ENCODE data around the gene GLOD4. TPM values are rescaled to one million over a fixed set of nuclear protein-coding genes. Genes with fewer than 3 reads are reported as not detected.
"Not testable (repeated sequence)": the region's sequence is repeated elsewhere in the genome, so short reads cannot be mapped to it uniquely, and the experiment has no call there.

The GLOD4 gene
- total and polyA plus RNA-seq, 4 donors = 44.1 to 119 (median 90.6) TPM

GRCh38 chr17:748604-749003 lies 33.5 kb downstream of the GLOD4 start:
- not testable (repeated sequence) for H3K4me3 ChIP-seq (ENCODE audit: low read depth, low read length); H3K9me3 ChIP-seq (ENCODE audit: control insufficient read depth, insufficient read depth, low read length); H3K27ac ChIP-seq (ENCODE audit: low read depth, low read length); DNase-seq (ENCODE audit: low read depth in 4 of 6, low spot score in 6 of 6); H3K27me3 ChIP-seq (ENCODE audit: control insufficient read depth, insufficient read depth, low read length)
- H3K4me1 ChIP-seq (ENCODE audit: control insufficient read depth, insufficient read depth, low read length) = peaks cover 26% of the 10 kb centered on the region
- 82% methylated on average over 2 of the region's 4 CpGs for WGBS (ENCODE audit: insufficient coverage)
- H3K36me3 ChIP-seq (ENCODE audit: control insufficient read depth, insufficient read depth, low read length) = peaks cover 48% of the 10 kb centered on the region

GRCh38 chr17:746783-747629 lies 35.1 kb downstream of the GLOD4 start:
- Histone ChIP-seq H3K4me3 (ENCODE audit: low read depth, low read length) (no peak overlapping the region), H3K4me1 (ENCODE audit: control insufficient read depth, insufficient read depth, low read length) (peaks cover 14% of the 10 kb centered on the region), H3K27me3 (ENCODE audit: control insufficient read depth, insufficient read depth, low read length) (no peaks in the 10 kb centered on the region), H3K27ac (ENCODE audit: low read depth, low read length) (no peak overlapping the region), H3K9me3 (ENCODE audit: control insufficient read depth, insufficient read depth, low read length) (no peaks in the 10 kb centered on the region), H3K36me3 (ENCODE audit: control insufficient read depth, insufficient read depth, low read length) (peaks cover 60% of the 10 kb centered on the region)
- WGBS (ENCODE audit: insufficient coverage) = 91% methylated on average over 33 of the region's 38 CpGs
- DNase-seq (ENCODE audit: low read depth in 4 of 6, low spot score in 6 of 6) = no peak

- WGBS (ENCODE audit: insufficient coverage) = 92% methylated on average over 3 of the region's 9 CpGs
- Histone ChIP-seq H3K4me1 (ENCODE audit: control insufficient read depth, insufficient read depth, low read length) (peaks cover 10% of the 10 kb centered on the region), H3K4me3 (ENCODE audit: low read depth, low read length) (no peak overlapping the region), H3K27ac (ENCODE audit: low read depth, low read length) (no peak overlapping the region), H3K36me3 (ENCODE audit: control insufficient read depth, insufficient read depth, low read length) (peaks cover 68% of the 10 kb centered on the region), H3K9me3 (ENCODE audit: control insufficient read depth, insufficient read depth, low read length) (no peaks in the 10 kb centered on the region), H3K27me3 (ENCODE audit: control insufficient read depth, insufficient read depth, low read length) (no peaks in the 10 kb centered on the region)
- no peak for DNase-seq (ENCODE audit: low read depth in 4 of 6, low spot score in 6 of 6)
Observed at GRCh38 chr17:746181-746580, 35.9 kb downstream of the GLOD4 start.

- Histone ChIP-seq H3K9me3 (ENCODE audit: control insufficient read depth, insufficient read depth, low read length) (no peaks in the 10 kb centered on the region), H3K27me3 (ENCODE audit: control insufficient read depth, insufficient read depth, low read length) (no peaks in the 10 kb centered on the region), H3K27ac (ENCODE audit: low read depth, low read length) (no peak overlapping the region), H3K4me1 (ENCODE audit: control insufficient read depth, insufficient read depth, low read length) (peaks cover 2% of the 10 kb centered on the region), H3K36me3 (ENCODE audit: control insufficient read depth, insufficient read depth, low read length) (peaks cover 76% of the 10 kb centered on the region), H3K4me3 (ENCODE audit: low read depth, low read length) (no peak overlapping the region)
- WGBS (ENCODE audit: insufficient coverage) = 95% methylated on average over 11 of the region's 11 CpGs
- no peak for DNase-seq (ENCODE audit: low read depth in 4 of 6, low spot score in 6 of 6)
Observed at GRCh38 chr17:745406-745805, 36.7 kb downstream of the GLOD4 start.

GRCh38 chr17:744937-745336 lies 37.1 kb downstream of the GLOD4 start:
- H3K9me3 ChIP-seq (ENCODE audit: control insufficient read depth, insufficient read depth, low read length) = no peaks in the 10 kb centered on the region
- H3K36me3 ChIP-seq (ENCODE audit: control insufficient read depth, insufficient read depth, low read length) = peaks cover 76% of the 10 kb centered on the region
- H3K4me3 ChIP-seq (ENCODE audit: low read depth, low read length) = no peak overlapping the region
- DNase-seq (ENCODE audit: low read depth in 4 of 6, low spot score in 6 of 6) = no peak
- H3K27ac ChIP-seq (ENCODE audit: low read depth, low read length) = no peak overlapping the region
- 88% methylated on average over 9 of the region's 9 CpGs for WGBS (ENCODE audit: insufficient coverage)
- no peaks in the 10 kb centered on the region for H3K27me3 ChIP-seq (ENCODE audit: control insufficient read depth, insufficient read depth, low read length)
- no peaks in the 10 kb centered on the region for H3K4me1 ChIP-seq (ENCODE audit: control insufficient read depth, insufficient read depth, low read length)

GRCh38 chr17:743139-743538 lies 38.9 kb downstream of the GLOD4 start:
- Histone ChIP-seq H3K27me3 (ENCODE audit: control insufficient read depth, insufficient read depth, low read length) (no peaks in the 10 kb centered on the region), H3K4me1 (ENCODE audit: control insufficient read depth, insufficient read depth, low read length) (no peaks in the 10 kb centered on the region), H3K27ac (ENCODE audit: low read depth, low read length) (no peak overlapping the region), H3K4me3 (ENCODE audit: low read depth, low read length) (no peak overlapping the region), H3K9me3 (ENCODE audit: control insufficient read depth, insufficient read depth, low read length) (no peaks in the 10 kb centered on the region), H3K36me3 (ENCODE audit: control insufficient read depth, insufficient read depth, low read length) (peaks cover 88% of the 10 kb centered on the region)
- WGBS (ENCODE audit: insufficient coverage) = no CpG with 5 or more reads among the region's 4 CpGs
- no peak for DNase-seq (ENCODE audit: low read depth in 4 of 6, low spot score in 6 of 6)

- no peak overlapping the region for H3K27ac ChIP-seq (ENCODE audit: low read depth, low read length)
- DNase-seq (ENCODE audit: low read depth in 4 of 6, low spot score in 6 of 6) = peak in 1 of 6 donors; percentile 23
- no peaks in the 10 kb centered on the region for H3K4me1 ChIP-seq (ENCODE audit: control insufficient read depth, insufficient read depth, low read length)
- H3K27me3 ChIP-seq (ENCODE audit: control insufficient read depth, insufficient read depth, low read length) = no peaks in the 10 kb centered on the region
- WGBS (ENCODE audit: insufficient coverage) = 66% methylated on average over 7 of the region's 11 CpGs
- no peak overlapping the region for H3K4me3 ChIP-seq (ENCODE audit: low read depth, low read length)
- H3K36me3 ChIP-seq (ENCODE audit: control insufficient read depth, insufficient read depth, low read length) = peaks cover 84% of the 10 kb centered on the region
- H3K9me3 ChIP-seq (ENCODE audit: control insufficient read depth, insufficient read depth, low read length) = no peaks in the 10 kb centered on the region
Observed at GRCh38 chr17:742147-742793, 39.8 kb downstream of the GLOD4 start.

GRCh38 chr17:740240-741017 lies 41.7 kb downstream of the GLOD4 start:
- H3K27me3 ChIP-seq (ENCODE audit: control insufficient read depth, insufficient read depth, low read length) = no peaks in the 10 kb centered on the region
- no peak overlapping the region for H3K4me3 ChIP-seq (ENCODE audit: low read depth, low read length)
- H3K9me3 ChIP-seq (ENCODE audit: control insufficient read depth, insufficient read depth, low read length) = no peaks in the 10 kb centered on the region
- H3K27ac ChIP-seq (ENCODE audit: low read depth, low read length) = no peak overlapping the region
- peaks cover 76% of the 10 kb centered on the region for H3K36me3 ChIP-seq (ENCODE audit: control insufficient read depth, insufficient read depth, low read length)
- 56% methylated on average over 18 of the region's 18 CpGs for WGBS (ENCODE audit: insufficient coverage)
- peak in 1 of 6 donors; percentile 25 for DNase-seq (ENCODE audit: low read depth in 4 of 6, low spot score in 6 of 6)
- H3K4me1 ChIP-seq (ENCODE audit: control insufficient read depth, insufficient read depth, low read length) = no peaks in the 10 kb centered on the region

- no peaks in the 10 kb centered on the region for H3K9me3 ChIP-seq (ENCODE audit: control insufficient read depth, insufficient read depth, low read length)
- no peaks in the 10 kb centered on the region for H3K27me3 ChIP-seq (ENCODE audit: control insufficient read depth, insufficient read depth, low read length)
- H3K27ac ChIP-seq (ENCODE audit: low read depth, low read length) = no peak overlapping the region
- H3K4me3 ChIP-seq (ENCODE audit: low read depth, low read length) = no peak overlapping the region
- H3K4me1 ChIP-seq (ENCODE audit: control insufficient read depth, insufficient read depth, low read length) = peaks cover 18% of the 10 kb centered on the region
- no peak for DNase-seq (ENCODE audit: low read depth in 4 of 6, low spot score in 6 of 6)
- WGBS (ENCODE audit: insufficient coverage) = 94% methylated on average over 9 of the region's 13 CpGs
- peaks cover 58% of the 10 kb centered on the region for H3K36me3 ChIP-seq (ENCODE audit: control insufficient read depth, insufficient read depth, low read length)
Observed at GRCh38 chr17:737561-738113, 44.4 kb downstream of the GLOD4 start.

Measured in spinal cord (tissue), 10 donors.